Bronchial smooth muscle cell (primary cell): ENCODE data around the gene ARPP21. TPM values are rescaled to one million over a fixed set of nuclear protein-coding genes. Genes with fewer than 3 reads are reported as not detected.

Experiments
- total RNA-seq: library from RNA; depleted of rRNA; stranded (reverse); fragments of >200 nt; gene quantifications from 2 replicates; pipeline ENCODE4 v1.2.1, GENCODE V29; 2014

The ARPP21 gene
- not detected in 2 replicates for total RNA-seq

DNA sequence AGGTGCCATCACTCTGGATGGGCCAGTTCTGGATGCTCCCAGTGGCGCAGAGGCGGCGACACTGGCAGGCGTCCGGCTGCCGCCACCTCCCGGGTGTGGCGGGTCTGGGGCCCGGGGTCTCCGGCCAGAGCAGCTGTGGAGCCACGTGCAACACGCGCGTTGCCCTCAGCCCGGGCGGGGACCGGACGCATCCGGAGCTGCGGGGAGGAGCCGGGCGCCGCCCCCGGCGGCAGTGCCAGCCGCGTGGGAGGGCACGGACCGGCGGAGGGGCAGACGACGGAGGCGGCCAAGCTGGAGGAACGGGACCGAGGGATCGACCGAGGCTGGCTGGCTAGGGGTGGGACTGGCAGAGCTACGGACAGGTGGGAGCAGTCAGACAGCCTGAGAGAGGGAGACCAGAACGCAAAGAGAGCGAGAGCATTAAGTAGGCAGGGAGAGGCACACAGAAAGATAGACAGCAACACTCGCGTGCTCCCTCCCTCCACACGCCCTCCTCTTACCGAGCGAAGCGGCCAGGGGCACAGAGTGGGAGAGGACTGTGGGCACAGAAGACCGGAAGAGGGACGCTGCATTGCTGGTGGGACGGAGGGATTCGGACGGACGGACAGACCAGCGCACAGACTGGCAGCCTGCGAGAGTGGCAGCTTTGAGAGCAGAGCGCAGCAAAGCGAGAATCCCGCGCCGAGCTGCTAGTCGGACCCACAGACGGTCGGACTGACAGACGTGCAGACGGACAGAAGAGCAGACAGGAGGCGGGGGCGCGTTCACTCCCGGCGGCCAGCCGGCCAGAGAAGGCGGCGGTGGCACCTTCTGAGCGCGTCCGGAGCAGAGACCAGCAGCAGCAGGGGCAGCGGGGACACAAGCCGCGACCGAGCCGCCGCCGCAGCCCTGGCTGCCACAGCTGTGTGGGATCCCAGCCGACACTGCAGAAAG, at the start of gene ARPP21:
Gene ARPP21 (plus strand): TSS at position 272 of the 933 bp plus-strand sequence. CDS start 42,227 bp downstream, outside the sequence.

